Ovary (tissue), 9 donors: ENCODE measurements around the gene MYOM3. TPM values are rescaled to one million over a fixed set of nuclear protein-coding genes. Genes with fewer than 3 reads are reported as not detected.

ENCODE experiments used
- DNase-seq, 5 donors: peaks; one replicate each; pipeline ENCODE4 v3.0.0-alpha.2; 2019 to 2020
- H3K27ac ChIP-seq, 2 donors: fragments of 200-600 bp; one replicate each; pipeline versions ENCODE4 v1.5.1 to v1.8.0; 2019 to 2022
- H3K27me3 ChIP-seq: fragments of 200-600 bp; one replicate; pipeline ENCODE4 v1.8.0; 2022
- H3K36me3 ChIP-seq: fragments of 200-600 bp; sonication (generic); one replicate; pipeline ENCODE4 v1.5.1; 2019
- H3K4me1 ChIP-seq: one replicate; pipeline ENCODE4 v1.8.1; 2013; ENCODE audit warnings: mild to moderate bottlenecking, moderate library complexity; ENCODE audit not compliant: insufficient read depth
- H3K4me3 ChIP-seq: fragments of 200-600 bp; sonication (generic); one replicate; pipeline ENCODE4 v1.5.1; 2017
- H3K9me3 ChIP-seq, 2 donors: fragments of 200-600 bp in 1 of 2; sonication (generic) in 1 of 2; one replicate each; pipeline versions ENCODE4 v1.5.1 to v1.8.1; 2013 to 2019; ENCODE audit warnings: mild to moderate bottlenecking in 1 of 2, moderate library complexity in 1 of 2
- CTCF ChIP-seq, 3 donors: fragments of 450-650 bp in 2 of 3; fragments of 200-600 bp in 1 of 3; IDR thresholded peaks; one replicate each; pipeline versions ENCODE4 v1.5.1 to v1.8.0; 2016 to 2022; ENCODE audit warnings: antibody characterized with exemption in 3 of 3, mild to moderate bottlenecking in 1 of 3
- EP300 ChIP-seq: sonication (generic); formaldehyde crosslinking; IDR thresholded peaks from one replicate; pipeline ENCODE4 v1.6.1; 2017; ENCODE audit warnings: antibody characterized with exemption
- POLR2A ChIP-seq: fragments of 450-650 bp; IDR thresholded peaks from one replicate; pipeline ENCODE4 v1.6.1; 2017; ENCODE audit warnings: antibody characterized with exemption, mild to moderate bottlenecking, moderate library complexity
- WGBS, 3 donors: extraction: QIAGEN DNeasy Blood & Tissue Kit in 1 of 3; methylation state at CpG; one replicate each; pipeline versions ENCODE4 v1.1.5 to v1.1.7; 2013 to 2017; 5-methylcytosine and 5-hydroxymethylcytosine counted together
- intact Hi-C, 4 donors: fragments of 100-400 bp; cut with DNase I; formaldehyde crosslinking; loops; one replicate each; pipeline versions ENCODE4 v1.11.0 to v1.15.1; 2022 to 2023
- polyA plus RNA-seq, 2 donors: library from polyadenylated mRNA; stranded (reverse); fragments of 200-250 nt in 1 of 2; fragments of 350-450 nt in 1 of 2; fragmentation: Illumina TruSeq in 1 of 2; extraction: RNeasy Lipid Tissue Mini Kit (QIAGEN cat#74804) in 1 of 2; gene quantifications; one replicate each; pipeline ENCODE4 v1.2.3, GENCODE V29; 2013 to 2014
- total RNA-seq, 7 donors: library from RNA; depleted of rRNA in 2 of 7; stranded (reverse); fragments of >200 nt in 2 of 7; fragmentation: NEBNext Ultra II Directional in 3 of 7; extraction: Animal tissue kit (Norgen Biotek cat#: 25700) in 3 of 7; gene quantifications; one replicate each; pipeline versions ENCODE4 v1.1.0 to v1.2.4, GENCODE V29; 2016 to 2023
- donor health status: DM: no; HTN: no; CAD: no; lungs with moderate emphysema.
- donor health status: DM: no; HTN: no; CAD: no.
- donor health status: Bipolar disorder and iron deficiency.
- donor health status: DM: yes; HTN: yes; CAD: no.
- donor health status: DM: no; HTN: no; CAD: no.
- donor health status: DM: yes; HTN: yes; CAD: no.

Gene MYOM3
- total and polyA plus RNA-seq, 9 donors: 0.08 to 1.2 (median 0.27) TPM

GRCh38 chr1:24022581-24023361 lies 89.2 kb downstream of the MYOM3 start:
- intact Hi-C loops: loop anchor here in 2 of 4 donors (5.0 to 10.0 kb wide), 2 partner anchors 48 to 65 kb away; partner anchors contain the start of gene PNRC2 (in 1 of the 2)
- H3K9me3 ChIP-seq: no peaks in the 10 kb centered on the region
- no peak overlapping the region for H3K4me3 ChIP-seq
- DNase-seq: no peak
- H3K4me1 ChIP-seq: peaks cover 26% of the 10 kb centered on the region
- H3K36me3 ChIP-seq: no peaks in the 10 kb centered on the region
- no peak overlapping the region for H3K27ac ChIP-seq
- 56 to 67% (median 63%) methylated on average over 4 of the region's 4 CpGs for WGBS, 3 donors
- H3K27me3 ChIP-seq: no peaks in the 10 kb centered on the region
- no peak for TF ChIP-seq EP300

GRCh38 chr1:24021403-24022266 lies 90.3 kb downstream of the MYOM3 start:
- Histone ChIP-seq H3K27me3 (no peaks in the 10 kb centered on the region), H3K4me1 (peaks cover 28% of the 10 kb centered on the region), H3K36me3 (no peaks in the 10 kb centered on the region), H3K27ac (peak overlapping the region in 1 of 2 donors; percentile 83), H3K9me3 (no peaks in the 10 kb centered on the region), H3K4me3 (no peak overlapping the region)
- intact Hi-C loops: loop anchor here in 2 of 4 donors (5.0 to 10.0 kb wide), 2 partner anchors 47 to 64 kb away; partner anchors contain the start of gene PNRC2 (in 1 of the 2)
- WGBS, 3 donors: 91 to 94% (median 93%) methylated on average over 7 of the region's 7 CpGs
- DNase-seq: no peak
- no peak for TF ChIP-seq POLR2A
- TF ChIP-seq EP300: no peak

GRCh38 chr1:24020470-24020869 lies 91.5 kb downstream of the MYOM3 start:
- peaks cover 28% of the 10 kb centered on the region for H3K4me1 ChIP-seq
- intact Hi-C loops: loop anchor here in 2 of 4 donors (5.0 to 10.0 kb wide), 2 partner anchors 46 to 63 kb away; partner anchors contain the start of gene PNRC2 (in 1 of the 2)
- no peak for TF ChIP-seq EP300
- no peak for TF ChIP-seq CTCF (IDR thresholded peaks at IDR 0.05)
- TF ChIP-seq POLR2A: no peak

GRCh38 chr1:24020025-24020424 lies 91.9 kb downstream of the MYOM3 start:
- intact Hi-C loops: loop anchor here in 2 of 4 donors (5.0 to 10.0 kb wide), 2 partner anchors 45 to 63 kb away; partner anchors contain the start of gene PNRC2 (in 1 of the 2)
- WGBS, 3 donors: 3 to 13% (median 5%) methylated on average over 5 of the region's 5 CpGs

More at GRCh38 chr1:24020470-24020869, 91.5 kb downstream of the MYOM3 start:
- WGBS, 3 donors: 45 to 57% (median 56%) methylated on average over 3 of the region's 3 CpGs
- H3K27me3 ChIP-seq: no peaks in the 10 kb centered on the region
- H3K27ac ChIP-seq: peak overlapping the region; percentile 30 to 83
- H3K36me3 ChIP-seq: no peaks in the 10 kb centered on the region
- no peaks in the 10 kb centered on the region for H3K9me3 ChIP-seq
- DNase-seq: peak in 1 of 5 donors; percentile 29
- H3K4me3 ChIP-seq: no peak overlapping the region

More at GRCh38 chr1:24020025-24020424, 91.9 kb downstream of the MYOM3 start:
- H3K27me3 ChIP-seq: no peaks in the 10 kb centered on the region
- TF ChIP-seq POLR2A (no peak), CTCF (IDR thresholded peaks at IDR 0.05) (no peak), EP300 (no peak)
- no peak overlapping the region for H3K4me3 ChIP-seq
- peak overlapping the region; percentile 83 to 86 for H3K27ac ChIP-seq
- peaks cover 28% of the 10 kb centered on the region for H3K4me1 ChIP-seq
- DNase-seq: peak; percentile 71 to 78 (median 74)
- H3K9me3 ChIP-seq: no peaks in the 10 kb centered on the region
- H3K36me3 ChIP-seq: no peaks in the 10 kb centered on the region
